OCI-LY3 (cell line): ENCODE results near the gene OSBPL6.

Experiments
- EZH2phosphoT487 ChIP-seq: fragments of 200-600 bp; shearing (Covaris generic); IDR thresholded peaks from 2 replicates; pipeline ENCODE4 v1.6.1; 2018; ENCODE audit warnings: antibody characterized with exemption, mixed run types, low read depth
- TF ChIP-seq, protein P1 (sequence below): fragments of 200-600, 300-600 bp; sonication (generic); IDR thresholded peaks from 2 replicates; pipeline ENCODE4 v1.5.1; 2014; ENCODE audit warnings: antibody characterized with exemption, low read length, low read depth

- TF ChIP-seq, protein P1, sequence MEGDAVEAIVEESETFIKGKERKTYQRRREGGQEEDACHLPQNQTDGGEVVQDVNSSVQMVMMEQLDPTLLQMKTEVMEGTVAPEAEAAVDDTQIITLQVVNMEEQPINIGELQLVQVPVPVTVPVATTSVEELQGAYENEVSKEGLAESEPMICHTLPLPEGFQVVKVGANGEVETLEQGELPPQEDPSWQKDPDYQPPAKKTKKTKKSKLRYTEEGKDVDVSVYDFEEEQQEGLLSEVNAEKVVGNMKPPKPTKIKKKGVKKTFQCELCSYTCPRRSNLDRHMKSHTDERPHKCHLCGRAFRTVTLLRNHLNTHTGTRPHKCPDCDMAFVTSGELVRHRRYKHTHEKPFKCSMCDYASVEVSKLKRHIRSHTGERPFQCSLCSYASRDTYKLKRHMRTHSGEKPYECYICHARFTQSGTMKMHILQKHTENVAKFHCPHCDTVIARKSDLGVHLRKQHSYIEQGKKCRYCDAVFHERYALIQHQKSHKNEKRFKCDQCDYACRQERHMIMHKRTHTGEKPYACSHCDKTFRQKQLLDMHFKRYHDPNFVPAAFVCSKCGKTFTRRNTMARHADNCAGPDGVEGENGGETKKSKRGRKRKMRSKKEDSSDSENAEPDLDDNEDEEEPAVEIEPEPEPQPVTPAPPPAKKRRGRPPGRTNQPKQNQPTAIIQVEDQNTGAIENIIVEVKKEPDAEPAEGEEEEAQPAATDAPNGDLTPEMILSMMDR = no peak
- no peak for TF ChIP-seq EZH2phosphoT487
Observed at GRCh38 chr2:178307650-178308049, 113.3 kb downstream of the OSBPL6 start.
